SKM-1 treated with dmso at 0.1 percent for 144 hours (cell line): Measurements from ENCODE around the gene NF1.
"Not testable (repeated sequence)": the region's sequence is repeated elsewhere in the genome, so short reads cannot be mapped to it uniquely, and the experiment has no call there.

Experiments
- DNase-seq: peaks from one replicate; lab custom pipeline; 2025; ENCODE audit not compliant: unreplicated experiment; lab: John Stamatoyannopoulos, UW

Gene NF1

GRCh38 chr17:31094600-31095235 is at the start of gene NF1:
NF1 (plus strand) TSS chr17:31094977; CDS start chr17:31095310, 333 bp downstream.
- DNase-seq = peak; percentile 94

- not testable (repeated sequence) for DNase-seq
Measured at GRCh38 chr17:31046856-31047425, 47.8 kb upstream of the NF1 start.

- no peak for DNase-seq
Measured at GRCh38 chr17:31048142-31048541, 46.6 kb upstream of the NF1 start.

GRCh38 chr17:31048780-31049179 is 46.0 kb upstream of the NF1 start:
- DNase-seq = no peak

- no peak for DNase-seq
Measured at GRCh38 chr17:31050948-31051347, 43.8 kb upstream of the NF1 start.

- peak; percentile 12 for DNase-seq
Measured at GRCh38 chr17:31051506-31051905, 43.3 kb upstream of the NF1 start.

- DNase-seq = peak; percentile 68
Measured at GRCh38 chr17:31052187-31052889, 42.4 kb upstream of the NF1 start.

GRCh38 chr17:31053071-31053470 is 41.7 kb upstream of the NF1 start:
- no peak for DNase-seq

GRCh38 chr17:31054761-31055160 is 40.0 kb upstream of the NF1 start:
- DNase-seq = no peak

GRCh38 chr17:31058976-31059375 is 35.8 kb upstream of the NF1 start:
- peak; percentile 7 for DNase-seq

GRCh38 chr17:31060791-31061550 is 33.8 kb upstream of the NF1 start:
- DNase-seq = no peak

- peak; percentile 12 for DNase-seq
Measured at GRCh38 chr17:31061678-31062077, 33.1 kb upstream of the NF1 start.

GRCh38 chr17:31062346-31062745 is 32.4 kb upstream of the NF1 start:
- no peak for DNase-seq

- no peak for DNase-seq
Measured at GRCh38 chr17:31064707-31065106, 30.1 kb upstream of the NF1 start.

GRCh38 chr17:31067691-31068184 is 27.0 kb upstream of the NF1 start:
- no peak for DNase-seq

- DNase-seq = peak; percentile 82
Measured at GRCh38 chr17:31068291-31068690, 26.5 kb upstream of the NF1 start.

- peak; percentile 25 for DNase-seq
Measured at GRCh38 chr17:31072186-31072585, 22.6 kb upstream of the NF1 start.

GRCh38 chr17:31073411-31073810 is 21.4 kb upstream of the NF1 start:
- no peak for DNase-seq

- no peak for DNase-seq
Measured at GRCh38 chr17:31074772-31075555, 19.8 kb upstream of the NF1 start.

- no peak for DNase-seq
Measured at GRCh38 chr17:31078290-31078689, 16.5 kb upstream of the NF1 start.

GRCh38 chr17:31079731-31080130 is 15.0 kb upstream of the NF1 start:
- no peak for DNase-seq
